Cardiac fibroblast (primary cell): ENCODE data around the gene NAV1.

Experiments used
- DNase-seq, 2 donors: peaks; one replicate each; pipeline versions ENCODE4 v3.0.0 to v3.0.0-alpha.2; 2010; ENCODE audit warnings: low read depth in 2 of 2
- H3K4me3 ChIP-seq, 2 donors: replicated peaks in 1 of 2; 1 replicate in 1 of 2; 2 replicates in 1 of 2; pipeline ENCODE4 v1.5.1; 2011; ENCODE audit warnings: low read depth in 2 of 2, low read length in 2 of 2, mild to moderate bottlenecking in 2 of 2, moderate library complexity in 1 of 2
- TF ChIP-seq, protein P1 (sequence below): IDR thresholded peaks from one replicate; pipeline ENCODE4 v1.5.1; 2011; ENCODE audit warnings: low read depth, mild to moderate bottlenecking, low read length, inconsistent platforms

NAV1 gene

DNA sequence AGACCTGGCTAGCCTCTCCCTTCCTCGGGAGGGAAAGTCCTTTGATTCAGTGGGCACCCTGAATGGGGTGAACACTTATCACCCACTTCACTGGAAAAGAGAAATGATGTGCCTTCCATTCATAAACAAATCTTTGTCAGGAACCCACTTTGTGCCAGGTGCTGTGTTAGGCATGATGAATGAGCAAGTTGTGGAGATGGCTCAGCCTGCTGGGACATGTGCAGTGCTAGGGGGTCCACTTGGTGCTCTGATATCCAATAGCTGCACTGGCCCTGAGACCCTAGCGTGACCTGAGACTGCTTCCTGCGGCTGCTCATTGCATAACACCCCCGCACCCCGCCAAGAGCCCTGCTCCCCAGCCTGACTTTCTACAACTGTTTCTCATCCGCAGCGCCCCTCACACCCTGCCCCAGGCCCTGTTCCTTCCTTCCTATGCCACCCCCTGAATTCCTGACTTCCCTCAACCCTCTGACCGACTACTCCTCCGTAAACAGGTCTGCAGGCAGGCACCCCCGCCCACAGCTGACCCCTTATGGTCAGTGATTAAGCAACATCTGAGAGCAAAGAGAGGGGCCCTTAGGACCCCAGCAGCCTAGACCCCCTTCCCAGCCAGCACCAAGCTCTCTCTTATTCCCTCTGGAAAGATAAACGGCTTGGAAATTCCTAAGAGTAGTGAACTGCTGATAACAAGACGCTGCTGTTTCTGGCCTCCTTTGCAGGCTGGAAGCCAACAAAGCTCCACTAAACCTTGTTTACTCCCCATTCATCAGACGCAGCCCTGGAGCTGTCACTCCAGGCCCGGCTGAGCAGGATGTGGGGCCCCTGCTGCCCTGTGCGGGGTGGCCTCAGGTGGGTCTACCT is 44.9 kb upstream of the NAV1 start:
- peak in 1 of 2 donors; percentile 86 for DNase-seq
- TF ChIP-seq, protein P1, sequence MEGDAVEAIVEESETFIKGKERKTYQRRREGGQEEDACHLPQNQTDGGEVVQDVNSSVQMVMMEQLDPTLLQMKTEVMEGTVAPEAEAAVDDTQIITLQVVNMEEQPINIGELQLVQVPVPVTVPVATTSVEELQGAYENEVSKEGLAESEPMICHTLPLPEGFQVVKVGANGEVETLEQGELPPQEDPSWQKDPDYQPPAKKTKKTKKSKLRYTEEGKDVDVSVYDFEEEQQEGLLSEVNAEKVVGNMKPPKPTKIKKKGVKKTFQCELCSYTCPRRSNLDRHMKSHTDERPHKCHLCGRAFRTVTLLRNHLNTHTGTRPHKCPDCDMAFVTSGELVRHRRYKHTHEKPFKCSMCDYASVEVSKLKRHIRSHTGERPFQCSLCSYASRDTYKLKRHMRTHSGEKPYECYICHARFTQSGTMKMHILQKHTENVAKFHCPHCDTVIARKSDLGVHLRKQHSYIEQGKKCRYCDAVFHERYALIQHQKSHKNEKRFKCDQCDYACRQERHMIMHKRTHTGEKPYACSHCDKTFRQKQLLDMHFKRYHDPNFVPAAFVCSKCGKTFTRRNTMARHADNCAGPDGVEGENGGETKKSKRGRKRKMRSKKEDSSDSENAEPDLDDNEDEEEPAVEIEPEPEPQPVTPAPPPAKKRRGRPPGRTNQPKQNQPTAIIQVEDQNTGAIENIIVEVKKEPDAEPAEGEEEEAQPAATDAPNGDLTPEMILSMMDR, result no peak
- H3K4me3 ChIP-seq, result no peak overlapping the region

- TF ChIP-seq, protein P1, result no peak
- DNase-seq, result peak; percentile 67 to 97
- H3K4me3 ChIP-seq, result no peak overlapping the region
Observed at GRCh38 chr1:201495551-201496295, 43.2 kb upstream of the NAV1 start.

DNA sequence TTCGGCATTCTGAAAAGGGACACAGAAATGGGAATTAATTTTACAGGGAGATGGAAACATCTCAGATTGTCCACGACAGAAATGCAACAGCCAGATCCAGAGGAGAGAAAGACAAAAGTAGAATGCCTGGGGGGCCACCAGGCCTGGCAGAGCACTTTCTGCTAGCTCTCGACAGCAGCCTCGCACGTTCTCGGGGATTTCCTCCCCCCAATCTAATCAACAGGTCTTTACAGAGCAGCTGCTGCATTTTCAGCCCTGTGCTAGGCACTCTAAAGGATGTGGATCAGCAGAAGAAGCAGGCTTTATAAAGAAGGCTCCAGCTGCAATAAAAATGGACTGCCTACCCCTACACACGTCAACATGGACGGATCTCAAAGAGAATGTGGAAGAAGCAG is 42.6 kb upstream of the NAV1 start:
- no peak overlapping the region for H3K4me3 ChIP-seq
- no peak for DNase-seq
- TF ChIP-seq, protein P1, result no peak

- H3K4me3 ChIP-seq, result no peak overlapping the region
- no peak for DNase-seq
- TF ChIP-seq, protein P1, result no peak
Observed at GRCh38 chr1:201497935-201498509, 40.9 kb upstream of the NAV1 start.

GRCh38 chr1:201498621-201499020 is 40.3 kb upstream of the NAV1 start:
- TF ChIP-seq, protein P1, result no peak
- no peak overlapping the region for H3K4me3 ChIP-seq
- DNase-seq, result peak in 1 of 2 donors; percentile 20

DNA sequence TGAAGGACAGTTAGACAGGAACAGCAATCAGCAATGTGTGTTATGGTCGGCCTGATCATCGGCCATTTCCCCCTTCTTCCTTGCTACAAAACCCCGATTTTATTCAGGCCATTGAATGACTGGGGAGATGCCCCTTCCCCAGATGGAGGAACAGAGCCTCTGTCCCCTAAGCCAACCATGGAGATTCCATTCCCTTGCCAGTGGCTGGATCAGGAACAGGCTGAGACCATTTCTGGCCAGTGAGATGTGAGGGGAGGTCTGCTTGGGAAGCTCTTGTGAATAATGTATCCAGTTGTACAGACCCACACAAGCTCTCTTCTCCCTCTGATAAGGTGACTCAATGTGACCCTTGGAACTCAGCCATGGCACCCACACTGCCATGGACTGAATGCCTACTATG is 39.7 kb upstream of the NAV1 start:
- H3K4me3 ChIP-seq, result no peak overlapping the region
- TF ChIP-seq, protein P1, result no peak
- no peak for DNase-seq
